ENCODE measurements around the gene METTL1.

Gene METTL1

DNA sequence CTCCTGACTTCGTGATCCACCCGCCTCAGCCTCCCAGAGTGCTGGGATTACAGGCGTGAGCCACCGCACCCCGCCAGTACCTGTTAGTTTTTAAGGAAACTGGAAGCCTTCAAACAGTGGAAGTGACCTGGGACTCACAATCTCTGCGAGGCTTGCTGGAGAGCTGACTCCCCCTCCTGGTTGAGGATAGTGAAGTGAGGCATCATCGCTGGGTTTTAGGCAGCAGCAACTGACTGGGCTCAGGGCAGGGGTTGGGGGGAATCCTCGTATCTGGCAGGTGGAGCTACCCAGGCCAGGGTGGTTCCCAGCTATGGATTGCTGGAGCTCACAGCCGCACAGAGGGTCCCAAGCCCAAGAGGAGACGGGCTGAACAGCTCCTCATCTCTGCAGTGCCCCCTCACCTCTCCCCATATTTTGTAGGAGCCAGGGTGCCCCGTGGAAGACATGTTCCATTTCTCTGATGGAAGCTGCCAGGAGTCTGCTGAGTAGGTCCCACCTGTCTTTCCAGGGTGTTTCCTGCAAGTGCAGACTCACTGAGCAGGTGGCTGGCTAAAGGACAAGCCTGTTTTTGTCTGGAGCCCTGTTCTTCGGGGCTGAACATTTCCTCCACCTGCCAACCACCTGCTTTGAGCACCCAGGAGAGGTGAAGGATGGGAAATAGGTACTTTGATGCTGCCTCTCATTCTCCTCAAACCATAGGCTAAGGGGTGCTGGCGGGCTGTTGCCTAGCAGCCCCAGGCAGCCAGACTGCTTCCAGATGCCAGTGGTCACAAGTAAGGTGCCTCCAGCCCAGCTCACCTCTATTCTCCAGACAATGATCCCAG, 43.5 kb upstream of the METTL1 start:
- peaks cover 1% of the 10 kb centered on the region; the same call in 1 of the 2 replicates for H3K36me3 ChIP-seq (ENCODE audit: control insufficient read depth, insufficient read depth, low read length)
- TF ChIP-seq, protein P1, sequence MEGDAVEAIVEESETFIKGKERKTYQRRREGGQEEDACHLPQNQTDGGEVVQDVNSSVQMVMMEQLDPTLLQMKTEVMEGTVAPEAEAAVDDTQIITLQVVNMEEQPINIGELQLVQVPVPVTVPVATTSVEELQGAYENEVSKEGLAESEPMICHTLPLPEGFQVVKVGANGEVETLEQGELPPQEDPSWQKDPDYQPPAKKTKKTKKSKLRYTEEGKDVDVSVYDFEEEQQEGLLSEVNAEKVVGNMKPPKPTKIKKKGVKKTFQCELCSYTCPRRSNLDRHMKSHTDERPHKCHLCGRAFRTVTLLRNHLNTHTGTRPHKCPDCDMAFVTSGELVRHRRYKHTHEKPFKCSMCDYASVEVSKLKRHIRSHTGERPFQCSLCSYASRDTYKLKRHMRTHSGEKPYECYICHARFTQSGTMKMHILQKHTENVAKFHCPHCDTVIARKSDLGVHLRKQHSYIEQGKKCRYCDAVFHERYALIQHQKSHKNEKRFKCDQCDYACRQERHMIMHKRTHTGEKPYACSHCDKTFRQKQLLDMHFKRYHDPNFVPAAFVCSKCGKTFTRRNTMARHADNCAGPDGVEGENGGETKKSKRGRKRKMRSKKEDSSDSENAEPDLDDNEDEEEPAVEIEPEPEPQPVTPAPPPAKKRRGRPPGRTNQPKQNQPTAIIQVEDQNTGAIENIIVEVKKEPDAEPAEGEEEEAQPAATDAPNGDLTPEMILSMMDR (IDR thresholded peaks at IDR 0.05; ENCODE audit: insufficient read depth, low read length, poor library complexity, severe bottlenecking), result no peak
- no peaks in the 10 kb centered on the region for H3K27me3 ChIP-seq (replicated peaks; ENCODE audit: control insufficient read depth, insufficient read depth, low read length)
- no peak overlapping the region for H3K4me3 ChIP-seq (replicated peaks; ENCODE audit: low read depth, low read length)
- no peak for DNase-seq (ENCODE audit: extremely low read depth, insufficient read length)

DNA sequence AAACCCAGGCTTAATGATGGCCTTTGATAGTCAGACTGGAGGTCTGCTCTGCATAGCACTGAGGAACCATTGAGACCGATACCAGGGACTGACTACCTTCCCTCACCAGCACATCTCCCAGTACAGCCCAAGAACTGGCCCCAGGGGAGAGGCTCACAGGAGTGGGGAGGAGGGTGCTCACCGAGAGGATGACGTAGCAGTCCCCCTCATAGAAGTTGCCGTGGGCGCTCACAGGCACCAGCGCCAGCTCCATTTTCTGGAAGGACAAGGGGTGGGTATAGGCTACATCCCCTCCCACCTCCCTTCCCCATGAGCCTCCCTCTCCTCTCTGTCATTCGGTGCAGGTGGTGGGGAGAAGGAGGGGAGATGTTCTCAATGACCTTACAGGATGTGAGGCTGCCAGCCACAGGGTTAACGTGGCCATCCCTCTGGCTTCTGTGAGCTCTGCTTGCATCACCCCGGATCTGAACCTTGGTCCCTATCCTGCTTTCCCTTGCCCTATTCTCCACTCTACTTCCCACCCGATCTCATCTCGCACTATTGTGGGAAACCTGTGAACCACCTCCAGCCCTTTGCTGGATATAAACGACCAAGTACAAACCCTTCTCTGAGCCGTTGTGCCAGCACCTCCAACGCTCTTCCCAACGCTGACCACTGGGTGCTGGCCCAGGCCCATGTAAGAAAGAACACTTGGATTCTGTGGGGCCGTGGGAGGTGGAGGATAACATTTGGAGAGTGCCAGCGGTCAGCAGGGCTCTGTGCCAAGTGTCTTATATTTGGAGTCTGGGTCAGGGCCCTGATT, 42.3 kb upstream of the METTL1 start:
- TF ChIP-seq, protein P1 (IDR thresholded peaks at IDR 0.05; ENCODE audit: insufficient read depth, low read length, poor library complexity, severe bottlenecking), result no peak
- H3K36me3 ChIP-seq (ENCODE audit: control insufficient read depth, insufficient read depth, low read length), result peaks cover 1% of the 10 kb centered on the region; the same call in 1 of the 2 replicates
- no peak for DNase-seq (ENCODE audit: extremely low read depth, insufficient read length)
- no peaks in the 10 kb centered on the region for H3K27me3 ChIP-seq (replicated peaks; ENCODE audit: control insufficient read depth, insufficient read depth, low read length)
- H3K4me3 ChIP-seq (replicated peaks; ENCODE audit: low read depth, low read length), result no peak overlapping the region

DNA sequence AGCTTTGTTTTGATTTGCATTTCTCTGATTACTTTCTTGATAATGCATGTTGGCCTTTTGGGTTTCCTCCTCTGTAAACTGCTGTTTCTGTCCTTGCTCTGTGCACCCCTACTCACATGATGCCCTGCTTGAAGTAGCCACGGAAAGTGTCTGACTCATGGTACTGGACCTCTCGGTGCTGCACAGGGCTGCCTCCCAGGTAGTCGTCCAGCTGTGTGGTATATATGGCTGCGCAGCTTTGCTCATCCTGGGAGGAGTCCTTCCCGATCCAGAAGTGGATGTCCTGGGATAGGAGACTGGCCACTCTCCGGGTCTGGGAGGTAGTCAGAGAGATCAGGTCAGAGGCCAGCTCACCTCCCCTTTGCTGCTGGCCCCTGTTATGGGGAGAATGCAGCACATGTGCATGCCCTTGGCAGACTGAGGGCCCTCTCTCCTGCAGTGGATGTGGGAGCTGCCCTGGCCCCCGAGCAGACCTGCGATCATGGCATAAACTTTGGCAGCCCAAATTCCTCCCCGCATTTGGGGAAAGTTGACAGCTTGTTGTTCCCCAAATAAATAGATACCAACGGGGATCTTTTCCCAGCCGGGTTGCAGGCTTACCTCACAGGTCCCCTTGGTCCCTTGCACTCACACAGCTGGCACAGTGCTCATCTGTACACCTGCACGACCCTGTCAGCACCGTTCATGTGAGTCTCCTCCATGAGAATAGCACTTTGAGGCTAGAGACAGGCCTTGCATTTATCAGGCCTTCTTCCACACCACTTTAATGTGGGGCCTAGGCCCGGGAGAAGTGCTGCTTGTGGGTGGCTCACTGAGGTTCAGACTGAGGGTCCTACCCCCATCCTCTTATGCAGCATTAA, 41.4 kb upstream of the METTL1 start:
- Histone ChIP-seq H3K36me3 (ENCODE audit: control insufficient read depth, insufficient read depth, low read length) (no peaks in the 10 kb centered on the region; the same call in 1 of the 2 replicates), H3K4me3 (replicated peaks; ENCODE audit: low read depth, low read length) (no peak overlapping the region), H3K27me3 (replicated peaks; ENCODE audit: control insufficient read depth, insufficient read depth, low read length) (no peaks in the 10 kb centered on the region)
- TF ChIP-seq, protein P1 (IDR thresholded peaks at IDR 0.05; ENCODE audit: insufficient read depth, low read length, poor library complexity, severe bottlenecking), result no peak
- no peak for DNase-seq (ENCODE audit: extremely low read depth, insufficient read length)

DNA sequence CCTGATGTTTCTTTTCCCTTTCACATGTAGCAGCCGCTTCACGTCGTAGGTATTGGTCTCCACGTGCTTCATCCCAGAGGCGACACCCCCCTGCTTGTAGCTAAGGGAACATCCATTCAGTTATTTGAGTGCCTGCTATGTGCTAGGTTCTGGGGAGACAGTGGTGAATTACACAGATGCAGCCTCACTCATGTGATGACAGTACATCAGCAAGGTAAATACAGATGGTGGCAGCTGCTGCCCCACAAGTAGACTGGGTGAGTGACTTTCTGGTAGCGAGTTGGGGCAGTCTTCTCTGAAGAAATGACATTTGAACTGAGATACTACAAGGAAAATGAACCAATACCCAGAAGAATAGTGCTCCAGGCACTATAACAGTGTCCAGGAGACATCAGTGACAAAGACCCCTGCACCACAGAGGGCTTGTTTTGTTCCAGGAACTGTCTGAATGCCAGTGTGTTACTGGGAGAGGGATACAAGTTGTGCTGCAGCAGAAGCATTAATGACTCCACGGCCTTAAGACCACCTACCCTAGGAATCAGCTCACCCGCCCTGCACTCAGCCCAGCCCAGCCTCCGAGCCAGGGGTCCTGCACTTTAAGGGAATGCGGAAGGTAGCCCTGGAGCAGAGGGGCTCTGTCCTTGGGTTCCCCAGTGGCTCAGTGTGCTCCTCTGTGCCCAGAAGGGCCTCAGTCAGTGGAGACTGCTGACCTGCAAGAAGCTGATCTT, 39.3 kb upstream of the METTL1 start:
- Histone ChIP-seq H3K27me3 (replicated peaks; ENCODE audit: control insufficient read depth, insufficient read depth, low read length) (no peaks in the 10 kb centered on the region), H3K36me3 (ENCODE audit: control insufficient read depth, insufficient read depth, low read length) (peaks cover 5% of the 10 kb centered on the region; the same call in 1 of the 2 replicates), H3K4me3 (replicated peaks; ENCODE audit: low read depth, low read length) (no peak overlapping the region)
- TF ChIP-seq, protein P1 (IDR thresholded peaks at IDR 0.05; ENCODE audit: insufficient read depth, low read length, poor library complexity, severe bottlenecking), result no peak
- DNase-seq (ENCODE audit: extremely low read depth, insufficient read length), result no peak

DNA sequence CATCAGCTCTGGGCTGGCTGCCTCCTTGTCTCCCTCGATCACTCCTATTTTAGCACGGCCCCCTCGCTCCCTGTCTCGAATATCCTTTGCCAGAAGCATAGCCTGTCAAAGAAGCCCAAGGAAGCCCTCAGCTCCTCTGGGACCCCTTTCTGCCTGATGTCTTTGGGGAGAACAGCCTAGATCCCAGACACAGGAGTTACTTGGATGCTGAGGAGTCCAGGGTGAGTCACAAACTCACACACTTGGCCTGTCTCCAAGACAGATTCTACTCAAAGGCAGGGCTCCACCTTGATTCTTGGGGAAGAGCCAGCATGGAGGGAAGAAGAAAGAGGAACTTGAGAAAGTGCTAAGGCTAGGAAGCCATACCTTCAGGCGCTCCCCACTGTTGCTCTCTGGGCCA, 38.5 kb upstream of the METTL1 start:
- peaks cover 5% of the 10 kb centered on the region; the same call in 1 of the 2 replicates for H3K36me3 ChIP-seq (ENCODE audit: control insufficient read depth, insufficient read depth, low read length)
- no peaks in the 10 kb centered on the region for H3K27me3 ChIP-seq (replicated peaks; ENCODE audit: control insufficient read depth, insufficient read depth, low read length)
- H3K4me3 ChIP-seq (replicated peaks; ENCODE audit: low read depth, low read length), result no peak overlapping the region
- DNase-seq (ENCODE audit: extremely low read depth, insufficient read length), result no peak
- TF ChIP-seq, protein P1 (IDR thresholded peaks at IDR 0.05; ENCODE audit: insufficient read depth, low read length, poor library complexity, severe bottlenecking), result no peak

All from GM06990 (cell line).